ENCODE measurements around the gene EFEMP2.
A peak's percentile ranks its signal among the peaks of the same experiment; 100 is the strongest.
"Not testable (repeated sequence)": the region's sequence is repeated elsewhere in the genome, so short reads cannot be mapped to it uniquely, and the experiment has no call there.

EFEMP2 gene

DNA sequence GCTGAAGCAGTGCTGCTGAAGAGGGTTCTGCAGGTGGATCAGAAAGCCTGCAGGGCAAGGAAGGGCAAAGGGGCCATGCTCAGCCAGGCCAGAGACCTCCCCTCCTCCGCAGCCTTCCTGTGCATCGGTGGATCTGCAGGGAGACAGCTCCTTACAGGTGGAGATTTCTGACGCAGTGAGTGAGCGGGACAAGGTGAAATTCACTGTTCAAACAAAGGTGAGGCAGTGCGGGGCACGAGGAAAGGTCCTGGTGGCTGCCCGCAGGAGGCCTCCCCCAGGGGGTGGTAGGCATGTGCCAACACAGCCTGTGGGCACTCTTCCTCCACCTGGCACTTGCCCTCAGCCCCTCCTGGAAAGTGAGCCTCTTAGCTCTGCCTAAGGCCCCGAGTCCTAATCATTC, 23.2 kb downstream of the EFEMP2 start:
- H3K9me3 ChIP-seq (ENCODE audit: control insufficient read depth in 1 of 2, low read length in 2 of 2), result peaks cover 0 to 2% of the 10 kb centered on the region in 2 donors
- H3K27ac ChIP-seq (ENCODE audit: low read length), result no peak overlapping the region
- H3K27me3 ChIP-seq (ENCODE audit: low read depth, low read length), result no peaks in the 10 kb centered on the region
- no peak overlapping the region for H3K4me3 ChIP-seq (ENCODE audit: low read depth in 1 of 2, low read length in 2 of 2)
- no peaks in the 10 kb centered on the region for H3K4me1 ChIP-seq (ENCODE audit: control insufficient read depth in 1 of 2, insufficient read depth in 2 of 2, low read length in 2 of 2)
- H3K36me3 ChIP-seq (ENCODE audit: control insufficient read depth in 1 of 2, insufficient read depth in 2 of 2, low read length in 2 of 2), result peaks cover 14 to 40% of the 10 kb centered on the region in 2 donors

DNA sequence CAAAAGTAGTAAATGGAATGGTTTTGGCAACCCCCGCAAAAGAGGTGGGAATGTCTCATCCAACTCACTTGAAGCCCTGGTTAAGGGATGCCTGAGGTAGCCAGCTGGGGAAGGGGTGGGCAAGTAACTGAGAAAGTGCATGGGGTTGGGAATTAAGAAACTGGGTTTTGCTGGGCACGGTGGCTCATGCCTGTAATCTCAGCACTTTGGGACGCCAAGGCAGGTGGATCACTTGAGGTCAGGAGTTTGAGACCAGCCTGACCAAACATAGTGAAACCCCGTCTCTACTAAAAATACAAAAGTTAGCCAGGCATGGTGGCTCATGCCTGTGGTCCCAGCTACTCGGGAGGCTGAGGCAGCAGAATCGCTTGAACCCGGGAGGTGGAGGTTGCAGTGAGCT, 23.9 kb downstream of the EFEMP2 start:
- not testable (repeated sequence) for H3K9me3 ChIP-seq (ENCODE audit: control insufficient read depth in 1 of 2, low read length in 2 of 2); H3K4me3 ChIP-seq (ENCODE audit: low read depth in 1 of 2, low read length in 2 of 2); H3K4me1 ChIP-seq (ENCODE audit: control insufficient read depth in 1 of 2, insufficient read depth in 2 of 2, low read length in 2 of 2); H3K27ac ChIP-seq (ENCODE audit: low read length); H3K27me3 ChIP-seq (ENCODE audit: low read depth, low read length)
- peaks cover 8 to 33% of the 10 kb centered on the region in 2 donors for H3K36me3 ChIP-seq (ENCODE audit: control insufficient read depth in 1 of 2, insufficient read depth in 2 of 2, low read length in 2 of 2)

DNA sequence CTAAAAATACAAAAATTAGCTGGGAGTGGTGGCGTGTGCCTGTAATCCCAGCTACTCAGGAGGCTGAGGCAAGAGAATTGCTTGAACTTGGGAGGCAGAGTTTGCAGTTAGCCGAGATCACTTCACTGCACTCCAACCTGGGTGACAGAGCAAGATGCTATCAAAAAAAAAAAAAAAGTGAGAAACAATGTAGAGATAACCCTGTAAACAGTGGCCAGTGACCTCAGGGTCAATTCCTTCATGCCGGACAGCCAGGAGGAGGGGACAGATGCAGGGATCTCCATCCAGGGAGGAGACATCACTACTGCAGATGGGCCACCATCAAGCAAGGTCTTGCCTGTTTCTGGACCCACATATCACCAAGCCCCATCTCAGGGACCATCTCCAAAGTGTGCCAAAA, 24.9 kb downstream of the EFEMP2 start:
- no peak overlapping the region for H3K4me3 ChIP-seq (ENCODE audit: low read depth in 1 of 2, low read length in 2 of 2)
- H3K4me1 ChIP-seq (ENCODE audit: control insufficient read depth in 1 of 2, insufficient read depth in 2 of 2, low read length in 2 of 2), result no peaks in the 10 kb centered on the region
- peaks cover 0 to 2% of the 10 kb centered on the region in 2 donors for H3K9me3 ChIP-seq (ENCODE audit: control insufficient read depth in 1 of 2, low read length in 2 of 2)
- peaks cover 0 to 24% of the 10 kb centered on the region in 2 donors for H3K36me3 ChIP-seq (ENCODE audit: control insufficient read depth in 1 of 2, insufficient read depth in 2 of 2, low read length in 2 of 2)
- H3K27me3 ChIP-seq (ENCODE audit: low read depth, low read length), result no peaks in the 10 kb centered on the region
- no peak overlapping the region for H3K27ac ChIP-seq (ENCODE audit: low read length)

DNA sequence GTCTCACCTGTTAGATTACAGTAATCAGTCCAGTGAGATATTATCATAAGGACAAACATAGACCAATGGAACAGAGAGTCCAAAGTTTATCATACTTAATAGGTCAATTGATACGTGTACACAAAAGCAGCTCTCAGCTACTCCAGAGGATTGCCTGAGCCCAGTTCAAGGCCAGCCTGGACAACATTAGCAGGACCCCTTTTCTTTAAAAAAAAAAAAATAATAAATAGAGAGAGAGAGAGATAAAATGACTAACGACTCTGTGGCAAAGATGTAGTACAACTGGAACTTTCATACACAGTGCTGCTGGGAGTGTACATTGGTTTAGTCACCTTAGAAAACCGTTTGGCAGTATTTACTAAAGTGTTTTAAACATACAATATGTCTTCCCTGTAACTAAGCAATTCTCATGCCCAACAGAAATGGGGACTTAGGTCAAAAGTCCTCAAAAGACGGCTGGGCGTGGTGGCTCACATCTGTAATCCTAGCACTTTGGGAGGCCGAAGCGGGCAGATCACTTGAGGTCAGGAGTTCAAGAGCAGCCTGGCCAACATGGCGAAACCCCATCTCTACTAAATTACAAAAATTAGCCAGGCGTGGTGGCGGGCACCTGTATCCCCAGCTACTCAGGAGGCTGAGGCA, 28.2 kb downstream of the EFEMP2 start:
- no peaks in the 10 kb centered on the region for H3K36me3 ChIP-seq (ENCODE audit: control insufficient read depth in 1 of 2, insufficient read depth in 2 of 2, low read length in 2 of 2)
- no peaks in the 10 kb centered on the region for H3K27me3 ChIP-seq (ENCODE audit: low read depth, low read length)
- H3K4me1 ChIP-seq (ENCODE audit: control insufficient read depth in 1 of 2, insufficient read depth in 2 of 2, low read length in 2 of 2), result no peaks in the 10 kb centered on the region
- H3K27ac ChIP-seq (ENCODE audit: low read length), result no peak overlapping the region
- no peaks in the 10 kb centered on the region for H3K9me3 ChIP-seq (ENCODE audit: control insufficient read depth in 1 of 2, low read length in 2 of 2)
- H3K4me3 ChIP-seq (ENCODE audit: low read depth in 1 of 2, low read length in 2 of 2), result no peak overlapping the region

DNA sequence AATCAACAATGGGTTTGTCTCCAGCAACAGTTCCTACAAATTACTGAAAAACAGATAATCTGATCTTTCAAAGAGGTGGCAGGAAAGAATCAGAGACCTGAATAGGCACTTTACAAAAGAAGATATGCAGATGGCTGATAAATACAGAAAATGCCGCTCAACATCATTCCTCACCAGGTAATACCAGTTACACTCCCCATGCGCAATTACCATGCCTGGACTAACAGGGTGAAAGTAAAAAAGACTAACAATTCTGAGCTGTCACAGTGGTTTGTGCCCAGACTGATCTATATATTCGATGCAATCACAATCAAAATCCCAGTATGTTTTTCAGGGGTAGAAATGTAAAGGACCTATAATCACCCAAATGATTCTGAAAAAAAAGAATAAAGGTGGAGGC, 28.8 kb downstream of the EFEMP2 start:
- H3K4me1 ChIP-seq (ENCODE audit: control insufficient read depth in 1 of 2, insufficient read depth in 2 of 2, low read length in 2 of 2), result no peaks in the 10 kb centered on the region
- H3K9me3 ChIP-seq (ENCODE audit: control insufficient read depth in 1 of 2, low read length in 2 of 2), result no peaks in the 10 kb centered on the region

DNA sequence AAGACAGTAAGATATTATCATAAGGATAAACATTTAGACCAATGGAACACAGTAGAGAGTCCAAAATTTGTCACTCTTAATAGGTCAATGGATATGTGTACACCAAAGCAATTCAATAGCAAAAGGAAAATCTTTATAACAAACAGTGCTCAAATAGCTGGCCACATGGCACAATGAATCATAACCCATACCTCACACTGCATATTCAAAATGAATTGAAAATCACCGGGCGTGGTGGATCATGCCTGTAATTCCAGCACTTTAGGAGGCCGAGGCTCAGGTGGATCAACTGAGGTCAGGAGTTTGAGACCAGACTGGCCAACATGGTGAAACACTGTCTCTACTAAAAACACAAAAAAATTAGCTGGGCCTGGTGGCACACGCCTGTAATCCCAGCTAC, 30.5 kb downstream of the EFEMP2 start:
- no peaks in the 10 kb centered on the region for H3K9me3 ChIP-seq (ENCODE audit: control insufficient read depth in 1 of 2, low read length in 2 of 2)
- H3K36me3 ChIP-seq (ENCODE audit: control insufficient read depth in 1 of 2, insufficient read depth in 2 of 2, low read length in 2 of 2), result no peaks in the 10 kb centered on the region

More for the DNA sequence above, 28.8 kb downstream of the EFEMP2 start:
- Histone ChIP-seq H3K36me3 (ENCODE audit: control insufficient read depth in 1 of 2, insufficient read depth in 2 of 2, low read length in 2 of 2) (no peaks in the 10 kb centered on the region), H3K27ac (ENCODE audit: low read length) (no peak overlapping the region), H3K4me3 (ENCODE audit: low read depth in 1 of 2, low read length in 2 of 2) (no peak overlapping the region), H3K27me3 (ENCODE audit: low read depth, low read length) (no peaks in the 10 kb centered on the region)

DNA sequence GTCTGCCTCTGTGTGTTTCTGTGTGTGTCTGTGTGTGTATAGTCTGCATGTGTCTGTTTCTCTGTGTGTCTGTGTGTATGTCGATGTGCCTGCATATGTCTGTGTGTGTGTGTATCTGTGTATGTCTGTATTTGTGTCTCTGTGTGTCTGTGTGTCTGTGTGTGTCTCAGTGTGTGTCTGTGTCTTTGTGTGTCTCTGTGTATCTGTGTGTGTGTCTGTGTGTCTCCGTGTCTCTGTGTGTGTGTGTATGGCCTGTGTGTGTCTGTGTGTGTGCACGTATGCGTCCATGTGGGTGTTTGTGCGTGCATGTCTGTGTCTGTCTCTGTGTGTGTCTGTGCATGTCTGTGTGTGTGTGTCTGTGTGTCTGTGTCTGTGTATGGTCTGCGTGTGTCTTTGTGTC, 38.4 kb downstream of the EFEMP2 start:
- peak overlapping the region; percentile 76 to 77 for H3K4me3 ChIP-seq (ENCODE audit: low read depth in 1 of 2, low read length in 2 of 2)
- H3K4me1 ChIP-seq (ENCODE audit: control insufficient read depth in 1 of 2, insufficient read depth in 2 of 2, low read length in 2 of 2), result peaks cover 9 to 10% of the 10 kb centered on the region in 2 donors
- no peaks in the 10 kb centered on the region for H3K27me3 ChIP-seq (ENCODE audit: low read depth, low read length)
- H3K27ac ChIP-seq (ENCODE audit: low read length), result no peak overlapping the region
- H3K36me3 ChIP-seq (ENCODE audit: control insufficient read depth in 1 of 2, insufficient read depth in 2 of 2, low read length in 2 of 2), result no peaks in the 10 kb centered on the region
- H3K9me3 ChIP-seq (ENCODE audit: control insufficient read depth in 1 of 2, low read length in 2 of 2), result no peaks in the 10 kb centered on the region

More for the DNA sequence above, 30.5 kb downstream of the EFEMP2 start:
- H3K27ac ChIP-seq (ENCODE audit: low read length), result no peak overlapping the region
- no peak overlapping the region for H3K4me3 ChIP-seq (ENCODE audit: low read depth in 1 of 2, low read length in 2 of 2)
- no peaks in the 10 kb centered on the region for H3K27me3 ChIP-seq (ENCODE audit: low read depth, low read length)
- no peaks in the 10 kb centered on the region for H3K4me1 ChIP-seq (ENCODE audit: control insufficient read depth in 1 of 2, insufficient read depth in 2 of 2, low read length in 2 of 2)

DNA sequence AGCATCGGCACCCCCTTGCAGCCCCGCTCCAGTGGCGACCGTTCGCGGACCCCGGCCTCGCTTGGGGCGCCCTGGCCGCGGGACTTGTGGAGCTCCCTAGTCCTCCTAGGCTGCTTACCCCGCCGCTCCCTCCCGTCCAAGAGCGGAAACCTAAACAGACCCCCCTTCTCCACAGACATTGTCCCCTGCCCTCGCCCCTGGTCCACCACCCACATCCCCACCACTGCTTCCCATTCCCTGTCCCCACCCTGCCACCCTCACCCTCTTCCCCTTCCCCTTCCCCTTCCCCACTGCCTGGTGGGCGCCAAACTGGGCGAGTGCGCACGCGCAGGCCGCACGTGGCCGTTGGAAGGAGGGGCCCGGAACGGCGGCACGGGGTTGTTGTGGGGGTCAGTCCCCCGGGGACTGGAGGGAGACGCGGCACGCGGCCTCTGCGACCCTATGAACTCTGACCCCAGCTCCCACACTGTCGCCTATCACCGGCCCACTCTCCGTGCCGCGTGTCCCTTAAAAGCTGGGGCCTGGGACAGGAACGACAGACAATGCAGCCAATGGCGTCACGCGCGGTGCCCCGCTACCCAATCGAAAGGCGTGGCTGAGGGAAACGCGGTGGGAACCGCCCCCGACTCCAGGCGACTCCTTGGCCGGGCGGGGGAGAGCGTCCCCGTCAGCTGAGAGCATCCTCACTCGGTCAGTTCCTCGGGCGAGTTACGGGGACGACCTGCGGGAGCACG, 39.1 kb downstream of the EFEMP2 start, which contains the start of gene SNX32:
Gene SNX32 (plus strand): TSS at position 667 of the 734 bp plus-strand sequence. CDS start 103 bp downstream, outside the sequence.
- peaks cover 9 to 10% of the 10 kb centered on the region in 2 donors for H3K4me1 ChIP-seq (ENCODE audit: control insufficient read depth in 1 of 2, insufficient read depth in 2 of 2, low read length in 2 of 2)
- H3K27me3 ChIP-seq (ENCODE audit: low read depth, low read length), result no peaks in the 10 kb centered on the region
- no peak within 1 kb of the TSS for H3K27ac ChIP-seq (ENCODE audit: low read length)
- H3K4me3 ChIP-seq (ENCODE audit: low read depth in 1 of 2, low read length in 2 of 2), result peak within 1 kb of the TSS; percentile 76 to 77
- no peaks in the 10 kb centered on the region for H3K36me3 ChIP-seq (ENCODE audit: control insufficient read depth in 1 of 2, insufficient read depth in 2 of 2, low read length in 2 of 2)
- no peaks in the 10 kb centered on the region for H3K9me3 ChIP-seq (ENCODE audit: control insufficient read depth in 1 of 2, low read length in 2 of 2)

DNA sequence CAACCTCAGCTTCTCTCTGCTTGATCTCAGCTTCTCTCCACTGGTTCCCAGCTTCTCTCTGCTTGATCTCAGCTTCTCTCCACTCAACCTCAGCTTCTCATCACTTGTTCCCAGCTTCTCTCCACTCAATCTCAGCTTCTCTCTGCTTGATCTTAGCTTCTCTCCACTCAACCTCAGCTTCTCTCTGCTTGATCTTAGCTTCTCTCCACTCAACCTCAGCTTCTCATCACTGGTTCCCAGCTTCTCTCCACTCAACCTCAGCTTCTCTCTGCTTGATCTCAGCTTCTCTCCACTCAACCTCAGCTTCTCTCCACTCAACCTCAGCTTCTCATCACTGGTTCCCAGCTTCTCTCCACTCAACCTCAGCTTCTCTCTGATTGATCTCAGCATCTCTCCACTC, 40.4 kb downstream of the EFEMP2 start:
- not testable (repeated sequence) for H3K27me3 ChIP-seq (ENCODE audit: low read depth, low read length); H3K27ac ChIP-seq (ENCODE audit: low read length); H3K9me3 ChIP-seq (ENCODE audit: control insufficient read depth in 1 of 2, low read length in 2 of 2); H3K4me3 ChIP-seq (ENCODE audit: low read depth in 1 of 2, low read length in 2 of 2); H3K36me3 ChIP-seq (ENCODE audit: control insufficient read depth in 1 of 2, insufficient read depth in 2 of 2, low read length in 2 of 2)
- H3K4me1 ChIP-seq (ENCODE audit: control insufficient read depth in 1 of 2, insufficient read depth in 2 of 2, low read length in 2 of 2), result peaks cover 9 to 10% of the 10 kb centered on the region in 2 donors

DNA sequence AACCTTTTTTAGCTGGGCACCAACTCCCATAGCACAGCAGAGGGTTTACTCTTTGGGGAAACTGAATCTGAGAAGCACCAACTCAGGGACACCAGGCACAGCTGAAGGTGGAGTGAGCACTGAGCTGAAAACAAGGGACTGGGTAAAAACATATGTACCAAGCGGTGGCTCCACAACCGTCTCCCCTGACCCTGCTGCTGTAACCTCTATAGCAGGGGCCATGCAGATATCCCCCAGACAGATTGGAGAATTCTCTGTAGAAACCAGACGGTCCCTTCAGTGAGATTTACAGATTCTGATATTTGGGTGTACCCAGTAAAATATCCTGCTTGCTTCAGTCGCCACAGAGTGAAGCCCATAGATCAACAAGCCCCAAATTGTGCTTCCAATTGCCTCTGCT, 43.1 kb downstream of the EFEMP2 start:
- Histone ChIP-seq H3K36me3 (ENCODE audit: control insufficient read depth in 1 of 2, insufficient read depth in 2 of 2, low read length in 2 of 2) (no peaks in the 10 kb centered on the region), H3K4me1 (ENCODE audit: control insufficient read depth in 1 of 2, insufficient read depth in 2 of 2, low read length in 2 of 2) (peaks cover 5 to 7% of the 10 kb centered on the region in 2 donors), H3K27me3 (ENCODE audit: low read depth, low read length) (no peaks in the 10 kb centered on the region), H3K27ac (ENCODE audit: low read length) (no peak overlapping the region), H3K9me3 (ENCODE audit: control insufficient read depth in 1 of 2, low read length in 2 of 2) (no peaks in the 10 kb centered on the region), H3K4me3 (ENCODE audit: low read depth in 1 of 2, low read length in 2 of 2) (no peak overlapping the region)

DNA sequence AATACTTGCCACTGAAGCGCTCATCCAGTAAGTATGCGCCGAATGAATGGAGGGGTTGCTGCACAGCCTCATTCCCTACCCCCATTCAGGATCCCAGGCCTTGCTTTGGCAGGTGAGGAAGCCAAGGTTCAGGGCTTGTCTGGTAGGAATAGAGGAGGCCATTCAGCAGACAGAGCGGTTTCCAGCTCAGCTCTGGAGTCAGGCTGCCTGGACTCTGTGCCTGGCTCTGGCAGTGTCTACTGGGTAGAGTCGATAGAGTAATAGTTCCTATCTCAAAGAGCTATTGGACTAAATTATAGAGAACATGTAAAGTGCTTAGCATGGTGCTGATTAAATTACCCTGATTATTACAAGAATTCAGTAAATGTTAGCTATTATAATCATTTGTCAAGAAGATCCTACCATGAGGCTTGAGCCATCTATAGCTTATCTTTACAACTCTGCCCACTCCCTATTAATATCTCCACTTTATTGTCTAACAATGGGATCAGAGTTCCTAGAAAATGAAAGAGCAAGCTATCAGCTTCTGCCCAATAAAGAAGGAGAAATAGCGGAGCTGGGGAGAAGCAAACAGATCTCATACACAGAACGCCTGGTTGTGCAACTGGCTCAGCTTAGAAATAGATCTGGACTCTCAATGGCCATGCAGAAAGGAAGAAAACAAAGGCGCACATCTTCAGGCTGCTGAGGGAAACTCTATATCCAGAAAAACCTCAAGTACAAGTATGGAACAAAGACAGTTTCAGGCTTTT, 45.4 kb downstream of the EFEMP2 start:
- H3K9me3 ChIP-seq (ENCODE audit: control insufficient read depth in 1 of 2, low read length in 2 of 2), result no peaks in the 10 kb centered on the region
- H3K4me3 ChIP-seq (ENCODE audit: low read depth in 1 of 2, low read length in 2 of 2), result no peak overlapping the region
- H3K36me3 ChIP-seq (ENCODE audit: control insufficient read depth in 1 of 2, insufficient read depth in 2 of 2, low read length in 2 of 2), result no peaks in the 10 kb centered on the region
- H3K27me3 ChIP-seq (ENCODE audit: low read depth, low read length), result no peaks in the 10 kb centered on the region
- H3K27ac ChIP-seq (ENCODE audit: low read length), result no peak overlapping the region
- H3K4me1 ChIP-seq (ENCODE audit: control insufficient read depth in 1 of 2, insufficient read depth in 2 of 2, low read length in 2 of 2), result no peaks in the 10 kb centered on the region
